Erythroblast (primary cell): ENCODE data around the gene MAST4.
A peak's percentile ranks its signal among the peaks of the same experiment; 100 is the strongest.

Source experiments
- DNase-seq, 2 experiments: peaks; one replicate each; lab custom pipeline; 2025; lab: John Stamatoyannopoulos, UW
- GATA1 ChIP-seq: IDR thresholded peaks from 2 replicates; pipeline ENCODE4 v1.6.1; 2011; ENCODE audit warnings: low read depth, mild to moderate bottlenecking, control low read depth, low read length, moderate library complexity
- POLR2A ChIP-seq: IDR thresholded peaks from 2 replicates; pipeline ENCODE4 v1.6.1; 2011; ENCODE audit warnings: mild to moderate bottlenecking, low read length

MAST4 gene

DNA sequence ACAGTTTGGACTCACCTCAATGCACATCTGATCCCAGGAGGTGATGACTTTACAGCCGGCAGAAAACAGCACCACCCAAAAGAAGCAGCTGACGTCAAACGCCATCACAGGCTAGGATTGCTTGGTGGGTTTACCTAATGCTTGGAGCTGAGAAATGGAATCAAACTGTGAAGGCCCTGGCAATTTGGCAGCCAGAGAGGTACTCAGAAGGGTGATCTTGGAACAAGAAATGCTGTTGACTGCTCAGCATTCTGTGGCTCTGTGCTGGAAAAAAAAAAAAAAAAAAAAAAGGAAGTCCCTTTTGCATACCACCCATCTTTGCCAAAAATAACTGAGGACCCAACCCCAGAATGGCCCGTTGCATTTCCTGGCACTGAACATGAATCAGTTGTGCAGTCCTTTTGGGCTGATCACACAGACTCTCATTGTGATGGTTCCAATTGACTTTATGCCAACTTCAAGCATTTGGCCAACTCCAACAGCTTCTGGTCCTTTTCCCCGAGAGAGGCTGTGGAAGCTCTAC lies 600.4 kb downstream of the MAST4 start, which contains the start of gene CD180:
Gene CD180 (minus strand): TSS at position 263 of the 523 bp plus-strand sequence. CDS start 158 bp downstream, at position 105.
- no peak for TF ChIP-seq POLR2A
- TF ChIP-seq GATA1: no peak
- DNase-seq: no peak

DNA sequence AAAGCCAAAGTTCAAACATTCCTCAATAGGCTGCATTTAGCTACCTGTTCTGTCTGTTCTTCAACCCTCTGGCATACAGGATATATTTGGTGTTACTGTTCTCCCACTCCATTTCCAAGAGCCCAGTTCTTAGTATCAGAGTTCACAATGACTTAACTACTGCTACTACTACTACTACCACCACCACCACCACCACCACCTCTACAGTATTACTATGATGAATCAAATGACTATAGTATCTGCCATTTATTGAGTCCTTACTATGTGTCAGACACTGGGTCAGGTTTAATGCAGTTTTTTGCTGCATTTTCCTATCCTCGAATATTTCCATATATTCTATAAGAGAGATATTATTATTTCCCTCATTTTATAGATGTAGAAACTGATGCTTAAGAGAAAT lies 601.3 kb downstream of the MAST4 start:
- TF ChIP-seq GATA1: no peak
- no peak for TF ChIP-seq POLR2A
- no peak for DNase-seq

DNA sequence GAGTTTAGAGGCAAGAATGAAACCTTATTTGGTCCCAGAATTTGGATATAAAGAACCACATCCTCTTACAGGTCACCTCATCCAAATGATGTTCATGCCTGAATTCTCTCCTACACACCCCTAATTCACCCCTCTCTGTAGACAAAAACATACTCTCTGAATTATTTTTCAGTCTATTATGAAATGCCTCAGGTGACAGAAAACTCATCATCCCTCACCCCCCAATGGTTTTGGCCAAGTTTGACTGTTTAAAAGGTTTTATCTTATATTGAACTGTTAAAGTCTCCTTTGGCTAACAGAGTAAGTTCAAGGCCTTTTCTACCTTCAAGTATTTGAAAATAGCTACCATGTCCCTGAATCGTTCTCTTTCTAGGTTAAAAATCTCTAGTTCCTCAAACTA lies 602.7 kb downstream of the MAST4 start:
- no peak for DNase-seq
- TF ChIP-seq POLR2A (no peak), GATA1 (no peak)

DNA sequence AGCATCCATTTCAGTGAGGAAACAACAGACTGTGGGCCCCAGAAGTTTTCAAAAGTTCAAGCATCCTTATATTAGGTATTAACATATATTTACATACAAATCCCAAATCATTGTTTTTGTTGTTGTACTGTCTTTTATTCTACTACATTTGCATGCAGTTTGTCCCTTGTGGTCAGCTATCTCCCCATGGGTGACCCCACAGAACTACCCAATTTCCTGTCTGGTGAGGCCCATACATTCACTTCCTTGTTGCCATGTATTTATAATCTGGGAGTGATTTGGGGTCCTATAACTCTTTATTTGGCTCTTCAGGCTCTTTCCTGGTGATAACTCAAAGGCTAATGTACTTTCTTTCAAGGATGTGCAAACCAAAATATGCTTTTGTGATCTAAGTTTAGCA lies 603.7 kb downstream of the MAST4 start:
- TF ChIP-seq GATA1 (no peak), POLR2A (no peak)
- no peak for DNase-seq

DNA sequence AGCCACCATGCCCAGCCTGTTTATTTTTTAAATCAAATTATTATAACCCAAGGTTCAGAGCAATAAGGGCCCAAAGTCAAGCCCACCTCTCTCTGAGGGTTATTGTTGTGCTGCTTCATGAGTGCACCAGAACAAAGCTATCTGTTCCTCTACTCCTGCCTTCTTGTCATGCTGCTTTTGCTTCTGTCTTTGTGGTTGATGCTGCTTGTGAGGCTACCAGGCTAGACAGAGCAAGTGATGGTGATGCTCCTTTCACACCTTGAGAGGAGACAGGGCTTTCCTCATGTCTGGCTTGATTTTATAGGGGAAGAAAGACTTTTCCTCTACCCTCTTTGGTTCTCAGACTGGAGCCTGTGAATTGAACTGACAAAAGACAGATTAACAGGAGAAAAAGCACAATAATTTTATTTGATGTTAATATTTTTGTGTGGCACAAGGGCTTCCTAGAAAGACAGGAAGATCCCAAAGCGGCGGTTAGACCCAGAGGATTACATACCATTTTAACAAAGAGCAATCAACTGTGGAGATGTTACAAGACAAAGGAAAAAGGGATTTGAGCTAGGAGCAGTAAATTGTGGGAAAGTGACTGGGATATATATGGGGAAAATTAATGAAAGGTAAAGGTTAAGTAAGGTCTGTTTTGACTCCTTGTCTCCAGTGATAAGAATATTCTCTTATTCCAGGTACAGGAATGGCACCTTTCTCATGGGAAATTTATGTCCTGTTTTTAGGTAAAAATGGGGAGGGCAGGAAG lies 604.8 kb downstream of the MAST4 start:
- TF ChIP-seq POLR2A: no peak
- no peak for TF ChIP-seq GATA1
- DNase-seq: no peak

DNA sequence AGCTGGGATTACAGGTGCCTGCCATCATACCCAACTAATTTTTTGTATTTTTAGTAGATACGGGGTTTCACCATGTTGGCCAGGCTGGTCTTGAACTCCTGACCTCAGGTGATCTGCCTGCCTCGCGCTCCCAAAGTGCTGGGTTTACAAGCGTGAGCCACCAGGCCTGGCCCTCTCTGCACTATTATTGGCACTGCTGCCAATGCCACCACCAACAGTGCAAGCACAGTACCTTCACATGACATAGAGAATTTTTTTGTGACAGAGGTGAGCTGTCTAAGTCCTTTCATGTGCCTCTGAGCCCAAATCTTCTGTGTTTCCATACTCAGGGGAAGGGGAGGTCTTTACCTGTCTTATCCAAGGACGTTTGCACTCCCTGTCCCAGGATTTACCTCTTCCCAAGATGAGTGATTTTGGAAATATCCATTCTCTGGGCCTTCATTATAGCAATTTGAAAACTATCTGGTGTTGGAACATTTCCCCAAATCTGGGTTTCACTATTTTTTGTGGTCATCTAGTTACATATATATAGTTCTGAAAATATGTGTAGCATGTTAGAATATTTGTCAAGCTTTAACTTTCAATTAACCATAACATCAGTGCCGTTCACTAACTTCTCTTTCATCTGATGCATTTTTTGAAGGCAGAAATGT lies 605.8 kb downstream of the MAST4 start:
- TF ChIP-seq GATA1 (no peak), POLR2A (no peak)
- DNase-seq: no peak

DNA sequence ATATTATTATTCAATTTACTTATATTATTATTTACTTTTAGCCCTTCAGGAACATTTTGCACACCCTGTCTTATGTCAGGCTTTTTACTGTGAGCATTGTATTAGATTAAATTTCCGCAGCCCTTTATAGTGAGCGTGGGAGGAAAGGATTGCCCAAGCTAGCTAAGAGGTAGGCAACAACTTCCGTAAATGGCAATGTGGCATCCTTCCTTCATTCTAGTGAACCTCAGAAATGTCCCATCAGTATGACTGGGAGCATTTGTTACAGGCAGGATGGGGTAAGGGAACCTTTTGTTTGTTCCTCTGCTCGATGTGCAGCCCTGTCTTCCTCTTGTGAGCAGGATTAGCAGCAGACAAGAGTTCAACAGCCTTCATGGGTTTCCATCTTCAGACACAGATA lies 606.6 kb downstream of the MAST4 start:
- no peak for TF ChIP-seq GATA1
- no peak for TF ChIP-seq POLR2A
- no peak for DNase-seq

DNA sequence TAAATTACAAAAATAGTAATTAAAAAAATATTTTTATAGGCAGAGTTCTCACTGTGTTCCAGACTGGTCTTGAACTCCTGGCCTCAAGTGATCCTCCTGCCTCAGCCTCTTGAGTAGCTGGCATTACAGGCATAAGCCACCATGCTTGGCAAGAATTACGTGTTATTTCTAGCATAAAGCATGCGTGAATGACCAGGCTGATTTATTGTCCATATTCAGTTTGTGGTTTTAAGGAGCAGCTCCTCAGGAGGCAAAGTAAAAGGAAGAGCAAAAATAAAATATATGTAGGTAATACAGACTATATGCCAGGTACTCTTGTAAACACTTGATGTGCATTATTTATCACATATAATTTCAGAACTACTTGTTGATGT lies 607.5 kb downstream of the MAST4 start:
- DNase-seq: no peak
- TF ChIP-seq POLR2A (no peak), GATA1 (no peak)

DNA sequence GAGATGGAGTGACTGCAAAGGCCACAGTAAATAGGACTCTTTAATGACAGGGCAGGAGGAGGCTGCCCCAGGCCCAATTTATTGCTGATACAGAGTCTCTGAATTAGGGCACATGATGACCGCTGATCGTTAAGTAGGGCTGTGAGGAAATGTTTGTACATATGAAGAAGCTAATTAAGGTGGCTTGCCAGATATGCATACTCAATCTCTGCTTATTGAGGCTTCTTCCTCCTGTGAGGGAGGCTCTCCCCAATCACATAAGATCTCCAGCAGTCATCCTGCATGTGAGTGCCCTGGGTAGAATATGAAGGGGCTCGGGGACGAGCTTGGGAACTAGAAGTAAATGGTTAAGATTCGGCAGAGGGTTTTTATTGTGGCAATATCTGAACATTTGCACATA lies 608.6 kb downstream of the MAST4 start:
- no peak for DNase-seq
- TF ChIP-seq POLR2A (no peak), GATA1 (no peak)

DNA sequence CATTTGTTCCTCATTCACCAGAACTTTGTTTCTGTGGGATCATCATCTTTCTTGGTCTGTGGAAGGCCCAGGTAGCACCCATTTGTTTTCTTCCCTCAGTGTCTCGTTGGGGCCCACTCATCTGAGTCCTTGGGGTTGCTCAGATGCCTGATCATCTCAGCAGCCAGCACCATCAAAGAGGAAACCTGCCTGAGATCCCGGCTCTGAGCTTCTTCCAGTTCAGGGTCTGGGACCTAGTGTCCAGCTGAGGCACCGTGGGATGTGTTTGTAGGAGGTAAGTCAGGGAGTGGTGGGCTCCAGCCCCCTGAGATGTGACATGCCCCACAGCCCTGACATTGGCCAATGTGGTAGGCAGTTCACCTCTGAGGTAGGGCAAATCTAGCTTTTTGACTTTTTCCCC lies 609.8 kb downstream of the MAST4 start:
- DNase-seq: no peak
- TF ChIP-seq POLR2A (no peak), GATA1 (no peak)

DNA sequence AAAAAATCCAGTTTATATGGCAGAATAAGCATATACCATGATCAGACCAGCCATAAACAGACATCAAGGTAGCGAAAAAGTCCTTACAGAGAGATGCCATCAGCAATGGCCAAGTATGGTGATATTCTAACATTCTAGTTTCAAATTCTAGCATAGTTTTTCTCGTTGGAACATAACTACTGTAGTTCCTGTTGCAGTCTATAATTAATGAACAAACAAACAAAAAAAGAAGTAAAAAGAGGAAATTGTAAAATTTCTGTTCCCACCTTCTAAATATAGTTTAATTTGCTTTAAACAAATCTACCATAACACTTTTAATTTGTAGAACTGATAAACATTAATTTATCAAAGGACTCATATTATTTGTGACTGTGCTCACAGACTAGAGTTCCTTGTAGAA lies 610.3 kb downstream of the MAST4 start:
- TF ChIP-seq GATA1: no peak
- TF ChIP-seq POLR2A: no peak

DNA sequence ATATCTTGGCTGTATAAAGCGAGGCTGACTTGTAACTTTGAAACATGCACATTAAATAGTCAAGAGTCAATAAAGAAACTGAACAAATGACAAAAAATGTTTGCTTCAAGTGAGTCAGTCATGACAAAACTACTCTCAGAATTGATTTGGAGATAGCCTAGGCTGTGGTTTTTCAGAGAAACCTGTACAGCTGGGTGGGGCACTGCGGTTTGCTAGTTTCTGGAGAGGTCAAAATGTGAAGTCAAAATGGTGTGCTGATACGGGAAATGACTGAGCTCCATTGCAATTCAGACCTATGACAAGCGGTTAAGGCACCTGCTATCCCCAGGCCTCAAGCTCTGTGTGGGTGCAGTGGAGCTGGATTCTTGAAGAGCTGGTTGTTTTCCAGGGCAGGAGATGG lies 610.7 kb downstream of the MAST4 start:
- DNase-seq: peak; percentile 29 to 45
- no peak for TF ChIP-seq POLR2A
- no peak for TF ChIP-seq GATA1

More for the DNA sequence above, 610.3 kb downstream of the MAST4 start:
- no peak for DNase-seq

DNA sequence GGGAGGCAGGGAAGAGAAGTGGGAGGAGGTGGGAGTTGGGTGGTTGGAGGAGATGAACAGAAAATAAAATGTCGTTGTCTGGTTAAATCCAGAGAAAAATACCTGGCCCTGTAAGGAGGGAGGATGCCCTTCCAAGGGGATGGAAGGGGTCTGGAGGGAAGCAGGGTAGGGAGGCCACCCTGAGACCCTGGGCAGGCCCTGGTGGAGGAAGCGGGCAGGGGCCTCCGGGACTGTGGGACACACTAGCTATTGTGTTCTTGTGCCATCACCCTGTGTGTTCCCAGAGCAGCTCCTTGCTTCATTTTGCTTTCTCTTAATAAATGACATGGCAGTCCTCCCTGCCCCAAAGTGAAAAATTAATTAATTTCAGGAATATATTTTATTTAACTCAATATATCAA lies 612.2 kb downstream of the MAST4 start:
- TF ChIP-seq POLR2A (no peak), GATA1 (no peak)
- no peak for DNase-seq

DNA sequence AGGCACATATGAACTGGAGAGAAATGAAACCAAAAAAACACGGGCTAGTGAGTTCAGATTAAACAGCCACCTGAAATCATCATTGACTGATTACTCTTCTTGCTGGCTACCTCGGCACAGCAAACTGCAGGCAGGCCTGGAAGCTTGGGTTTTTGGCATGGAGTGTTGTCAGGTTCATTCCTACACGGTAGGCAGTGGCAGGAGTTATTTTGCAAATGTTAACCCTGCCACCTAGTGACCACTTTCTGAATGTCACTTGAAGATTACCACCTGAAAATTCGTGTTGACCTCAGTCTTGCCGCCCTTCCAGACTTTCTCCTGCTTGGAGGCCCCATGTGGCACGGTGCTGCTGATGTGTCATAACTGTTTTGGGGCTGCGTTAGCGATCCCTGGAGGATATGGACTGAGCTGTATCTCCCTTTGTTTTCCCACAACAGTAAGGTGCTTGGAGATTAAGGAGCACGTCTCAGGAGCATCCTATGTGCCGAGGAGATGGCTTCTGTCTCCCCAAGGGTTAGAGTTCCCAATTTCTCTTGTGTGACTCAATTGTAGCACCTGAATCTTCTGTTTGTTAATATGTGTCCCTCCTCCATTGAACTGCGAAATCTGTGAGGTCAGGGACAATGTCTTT lies 613.1 kb downstream of the MAST4 start:
- TF ChIP-seq POLR2A: no peak
- no peak for TF ChIP-seq GATA1
- peak; percentile 59 to 71 for DNase-seq

DNA sequence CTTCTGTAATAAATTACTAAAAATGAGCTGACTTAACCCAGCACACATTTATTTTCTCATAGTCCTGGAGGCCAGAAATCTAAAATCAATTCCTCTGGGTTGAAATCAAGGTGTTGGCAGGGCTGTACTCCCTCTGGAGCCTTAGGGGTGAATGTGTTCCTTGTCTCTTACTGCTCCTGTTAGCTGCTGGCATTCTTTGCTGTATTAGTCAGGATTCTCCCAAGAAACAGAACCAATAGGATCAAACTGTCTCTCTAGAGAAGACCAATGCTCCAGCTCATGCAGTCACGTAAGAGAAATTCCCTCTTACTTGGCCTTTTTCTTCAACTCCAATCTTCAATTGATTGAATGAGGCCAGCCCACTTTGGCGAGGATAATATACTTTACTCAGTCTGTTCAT lies 615.7 kb downstream of the MAST4 start:
- TF ChIP-seq GATA1 (no peak), POLR2A (no peak)
- DNase-seq: no peak
